ENCODE measurements around the gene NOSTRIN. TPM values are rescaled to one million over a fixed set of nuclear protein-coding genes. Genes with fewer than 3 reads are reported as not detected.
A peak's percentile ranks its signal among the peaks of the same experiment; 100 is the strongest.

Gene NOSTRIN
- total and polyA plus RNA-seq, 2 of the 8 experiments (the other 6 are each of a cell fraction or from before 2014, with no cell fraction given), result not detected

GRCh38 chr2:168910330-168910729 lies 107.9 kb downstream of the NOSTRIN start:
- Histone ChIP-seq H3K23me2 (ENCODE audit: low read depth, low read length) (no peaks in the 10 kb centered on the region), H3K79me2 (ENCODE audit: control insufficient read depth in 1 of 2, insufficient read depth in 2 of 2, low read length in 2 of 2) (no peaks in the 10 kb centered on the region), H2BK120ac (replicated peaks; ENCODE audit: low read depth, low read length) (no peak overlapping the region), H3K4me1 (replicated peaks in 1 of 4; ENCODE audit: control insufficient read depth in 3 of 4, insufficient read depth in 4 of 4, low read length in 3 of 4) (peaks cover 12 to 31% (median 30%) of the 10 kb centered on the region in 4 experiments), H2BK15ac (ENCODE audit: low read length) (no peak overlapping the region), H3K56ac (replicated peaks; ENCODE audit: insufficient read length, low read depth, low read length) (no peak overlapping the region), H3K27me3 (replicated peaks in 1 of 4; ENCODE audit: control insufficient read depth in 3 of 4, extremely low read depth in 1 of 4, insufficient read depth in 3 of 4, low read length in 3 of 4) (peaks cover 0 to 2% (median under 1%) of the 10 kb centered on the region in 4 experiments; a peak in 2 of 7 replicates), H2AFZ (ENCODE audit: low read length) (no peak overlapping the region), H3K23ac (ENCODE audit: insufficient read length) (no peak overlapping the region), H4K20me1 (replicated peaks in 1 of 2; ENCODE audit: control insufficient read depth in 1 of 2, insufficient read depth in 2 of 2, low read length in 2 of 2) (no peaks in the 10 kb centered on the region), H4K91ac (replicated peaks; ENCODE audit: insufficient read length, low read length) (peak overlapping the region; percentile 3), H2BK5ac (ENCODE audit: low read depth, low read length) (no peak overlapping the region), H3K79me1 (ENCODE audit: low read depth, low read length) (no peaks in the 10 kb centered on the region), H3K4me3 (ENCODE audit: extremely low read depth in 1 of 4, insufficient read depth in 2 of 4, low read depth in 3 of 4, low read length in 4 of 4) (no peak overlapping the region), H3K18ac (ENCODE audit: extremely low read depth, low read length) (no peak overlapping the region), H3K27ac (ENCODE audit: low read depth, low read length) (no peak overlapping the region), H3K36me3 (ENCODE audit: control insufficient read depth in 2 of 4, insufficient read depth in 4 of 4, low read length in 3 of 4) (no peaks in the 10 kb centered on the region), H2AK5ac (ENCODE audit: low read depth, low read length) (no peak overlapping the region), H4K8ac (ENCODE audit: extremely low read depth, insufficient read depth, low read length) (no peak overlapping the region), H2BK20ac (ENCODE audit: low read length) (peak overlapping the region; percentile 23; the same call in 1 of the 2 replicates), H3K9me3 (ENCODE audit: insufficient read depth in 2 of 2, low read depth in 1 of 2, low read length in 1 of 2) (peaks cover under 1% of the 10 kb centered on the region in 2 experiments; a peak in 3 of 4 replicates), H3K9ac (replicated peaks in 1 of 4; ENCODE audit: extremely low read depth in 1 of 4, low read depth in 3 of 4, low read length in 3 of 4) (no peak overlapping the region), H3K4ac (replicated peaks; ENCODE audit: insufficient read length, low read depth, low read length) (no peak overlapping the region), H4K5ac (ENCODE audit: insufficient read length, low read depth, low read length) (no peak overlapping the region), H3K14ac (ENCODE audit: insufficient read length) (no peak overlapping the region), H3K4me2 (ENCODE audit: insufficient read depth in 1 of 2, low read depth in 2 of 2, low read length in 2 of 2) (no peak overlapping the region), H2BK12ac (ENCODE audit: low read depth, low read length) (no peak overlapping the region; the same call in 1 of the 2 replicates)
- no peak for TF ChIP-seq SIN3A (conservative IDR thresholded peaks at IDR 0.05 in 1 of 2, IDR thresholded peaks at IDR 0.05 in 1 of 2; ENCODE audit: low read depth in 1 of 2, low read length in 2 of 2)
- no peak for TF ChIP-seq RFX5 (IDR thresholded peaks at IDR 0.05; ENCODE audit: borderline replicate concordance, low read depth, low read length)
- TF ChIP-seq FOSL1 (IDR thresholded peaks at IDR 0.05; ENCODE audit: insufficient read depth, low read depth, low read length), result no peak
- no peak for TF ChIP-seq BACH1 (IDR thresholded peaks at IDR 0.05; ENCODE audit: low read length)
- no peak for TF ChIP-seq RBBP5 (IDR thresholded peaks at IDR 0.05; ENCODE audit: borderline replicate concordance, low read depth, low read length)
- TF ChIP-seq NRF1 (IDR thresholded peaks at IDR 0.05; ENCODE audit: low read depth, low read length), result no peak
- no peak for TF ChIP-seq USF2 (IDR thresholded peaks at IDR 0.05; ENCODE audit: low read length)
- TF ChIP-seq POLR2AphosphoS5 (IDR thresholded peaks at IDR 0.05; ENCODE audit: low read depth, low read length), result no peak
- no peak for TF ChIP-seq CHD2 (IDR thresholded peaks at IDR 0.05; ENCODE audit: low read length)
- TF ChIP-seq SIRT6 (IDR thresholded peaks at IDR 0.05; ENCODE audit: low read length), result no peak
- TF ChIP-seq GTF2F1 (IDR thresholded peaks at IDR 0.05; ENCODE audit: borderline replicate concordance, low read depth, low read length), result no peak
- no peak for TF ChIP-seq GABPA (IDR thresholded peaks at IDR 0.05; ENCODE audit: borderline replicate concordance, insufficient read depth, low read length)
- no peak for TF ChIP-seq POU5F1 (IDR thresholded peaks at IDR 0.05; ENCODE audit: low read depth, low read length)
- no peak for TF ChIP-seq JUND (IDR thresholded peaks at IDR 0.05; ENCODE audit: low read length)
- WGBS, 2 experiments (ENCODE audit: extremely low coverage in 1 of 2, insufficient coverage in 1 of 2, insufficient read length in 1 of 2, insufficient replicate concordance in 2 of 2, low coverage in 1 of 2, low lambda C conversion rate in 2 of 2, missing lambda C conversion rate in 1 of 2), result 83% methylated on average over 5 of the region's 5 CpGs; no CpG with 5 or more reads in 1 of the 2 experiments
- no peak for FAIRE-seq
- POLR2A ChIA-PET (ENCODE audit: partially characterized antibody), result no interaction called here
- DNase-seq (ENCODE audit: low read depth in 1 of 2, low spot score in 2 of 2), result no peak
- CTCF ChIA-PET (ENCODE audit: partially characterized antibody), result interaction anchor here (0.7 to 1.3 kb wide), 2 partner anchors 11 to 204 kb away, joined by 3 to 6 read pairs; no protein-coding TSS in a partner anchor

All from H1 (cell line).